Measurements from ENCODE around the gene NADK2.

NADK2 gene

DNA sequence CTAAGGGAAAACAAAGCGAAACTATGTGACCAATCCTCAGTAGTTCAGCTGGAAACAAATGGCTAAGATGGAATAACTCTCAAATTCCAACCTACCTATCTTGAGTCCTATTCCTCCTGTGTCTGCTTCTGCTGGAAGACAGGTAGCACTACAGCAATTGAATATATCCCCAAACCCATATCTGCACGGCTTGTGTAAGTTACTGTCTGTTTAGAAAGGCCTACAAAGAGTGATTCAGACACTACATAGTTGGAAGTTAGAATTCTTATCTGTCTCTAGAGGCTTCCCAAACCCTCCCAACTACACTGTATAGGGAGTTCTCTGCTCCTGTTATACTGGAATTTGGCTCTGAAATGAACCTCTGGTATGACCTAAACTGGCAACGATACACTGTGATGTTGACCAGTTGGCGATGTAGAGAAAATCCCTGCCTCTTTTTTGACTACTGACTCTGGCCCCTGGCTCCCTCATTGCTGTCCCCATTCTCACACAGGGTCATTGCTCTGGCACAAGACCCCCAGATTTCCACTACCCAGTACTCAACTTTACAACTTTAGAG is 22.6 kb upstream of the NADK2 start:
- TF ChIP-seq ZNF561 (tag by site-specific recombination; IDR thresholded peaks at IDR 0.05; ENCODE audit: borderline replicate concordance) (no peak), ZBTB17 (tag by site-specific recombination; IDR thresholded peaks at IDR 0.05) (no peak), ZNF747 (tag by site-specific recombination; IDR thresholded peaks at IDR 0.05) (no peak), ZNF23 (tag by site-specific recombination; IDR thresholded peaks at IDR 0.05; ENCODE audit: borderline replicate concordance) (no peak), ZNF221 (tag by site-specific recombination; IDR thresholded peaks at IDR 0.05; ENCODE audit: borderline replicate concordance) (no peak), WT1 (tag by site-specific recombination; IDR thresholded peaks at IDR 0.05) (no peak), ZNF654 (tag by site-specific recombination; IDR thresholded peaks at IDR 0.05; ENCODE audit: low read depth) (no peak)
- TF ChIP-seq, protein P1, sequence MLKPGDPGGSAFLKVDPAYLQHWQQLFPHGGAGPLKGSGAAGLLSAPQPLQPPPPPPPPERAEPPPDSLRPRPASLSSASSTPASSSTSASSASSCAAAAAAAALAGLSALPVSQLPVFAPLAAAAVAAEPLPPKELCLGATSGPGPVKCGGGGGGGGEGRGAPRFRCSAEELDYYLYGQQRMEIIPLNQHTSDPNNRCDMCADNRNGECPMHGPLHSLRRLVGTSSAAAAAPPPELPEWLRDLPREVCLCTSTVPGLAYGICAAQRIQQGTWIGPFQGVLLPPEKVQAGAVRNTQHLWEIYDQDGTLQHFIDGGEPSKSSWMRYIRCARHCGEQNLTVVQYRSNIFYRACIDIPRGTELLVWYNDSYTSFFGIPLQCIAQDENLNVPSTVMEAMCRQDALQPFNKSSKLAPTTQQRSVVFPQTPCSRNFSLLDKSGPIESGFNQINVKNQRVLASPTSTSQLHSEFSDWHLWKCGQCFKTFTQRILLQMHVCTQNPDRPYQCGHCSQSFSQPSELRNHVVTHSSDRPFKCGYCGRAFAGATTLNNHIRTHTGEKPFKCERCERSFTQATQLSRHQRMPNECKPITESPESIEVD (tag by site-specific recombination; IDR thresholded peaks at IDR 0.05) = no peak
- TF ChIP-seq, protein P2, sequence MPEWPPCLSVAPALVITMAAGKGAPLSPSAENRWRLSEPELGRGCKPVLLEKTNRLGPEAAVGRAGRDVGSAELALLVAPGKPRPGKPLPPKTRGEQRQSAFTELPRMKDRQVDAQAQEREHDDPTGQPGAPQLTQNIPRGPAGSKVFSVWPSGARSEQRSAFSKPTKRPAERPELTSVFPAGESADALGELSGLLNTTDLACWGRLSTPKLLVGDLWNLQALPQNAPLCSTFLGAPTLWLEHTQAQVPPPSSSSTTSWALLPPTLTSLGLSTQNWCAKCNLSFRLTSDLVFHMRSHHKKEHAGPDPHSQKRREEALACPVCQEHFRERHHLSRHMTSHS (tag by site-specific recombination; IDR thresholded peaks at IDR 0.05) = no peak
- no peak overlapping the region for H3K27ac ChIP-seq (ENCODE audit: extremely low read depth, low read depth, low read length)
- H3K36me3 ChIP-seq (ENCODE audit: control insufficient read depth in 2 of 2, insufficient read depth in 1 of 2, low read length in 2 of 2) = no peaks in the 10 kb centered on the region
- H3K4me3 ChIP-seq (ENCODE audit: low read depth, low read length) = no peak overlapping the region
- POLR2A ChIA-PET = no interaction called here
- CTCF ChIA-PET = interaction anchor here (1.0 to 2.8 kb wide), 15 partner anchors 8 to 185 kb away, joined by 3 to 48 read pairs (median 7); partner anchors contain the start of gene RANBP3L
- H3K4me1 ChIP-seq (ENCODE audit: control insufficient read depth, insufficient read depth, low read length) = no peaks in the 10 kb centered on the region
- H3K9me3 ChIP-seq (ENCODE audit: control insufficient read depth, insufficient read depth, low read depth, low read length) = no peaks in the 10 kb centered on the region

GRCh38 chr5:36261186-36261585 is 19.5 kb upstream of the NADK2 start:
- TF ChIP-seq SP2 (tag by site-specific recombination; IDR thresholded peaks at IDR 0.05) (no peak), ZNF248 (tag by site-specific recombination; IDR thresholded peaks at IDR 0.05) (no peak), ZNF302 (tag by site-specific recombination; IDR thresholded peaks at IDR 0.05; ENCODE audit: low read depth) (no peak), GFI1B (tag by site-specific recombination; IDR thresholded peaks at IDR 0.05) (no peak), ZNF600 (tag by site-specific recombination; IDR thresholded peaks at IDR 0.05) (no peak), ZSCAN18 (tag by site-specific recombination; IDR thresholded peaks at IDR 0.05) (no peak)
- TF ChIP-seq, protein P3, sequence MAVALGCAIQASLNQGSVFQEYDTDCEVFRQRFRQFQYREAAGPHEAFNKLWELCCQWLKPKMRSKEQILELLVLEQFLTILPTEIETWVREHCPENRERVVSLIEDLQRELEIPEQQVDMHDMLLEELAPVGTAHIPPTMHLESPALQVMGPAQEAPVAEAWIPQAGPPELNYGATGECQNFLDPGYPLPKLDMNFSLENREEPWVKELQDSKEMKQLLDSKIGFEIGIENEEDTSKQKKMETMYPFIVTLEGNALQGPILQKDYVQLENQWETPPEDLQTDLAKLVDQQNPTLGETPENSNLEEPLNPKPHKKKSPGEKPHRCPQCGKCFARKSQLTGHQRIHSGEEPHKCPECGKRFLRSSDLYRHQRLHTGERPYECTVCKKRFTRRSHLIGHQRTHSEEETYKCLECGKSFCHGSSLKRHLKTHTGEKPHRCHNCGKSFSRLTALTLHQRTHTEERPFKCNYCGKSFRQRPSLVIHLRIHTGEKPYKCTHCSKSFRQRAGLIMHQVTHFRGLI (tag by site-specific recombination; IDR thresholded peaks at IDR 0.05) = no peak
- no peak overlapping the region for H3K4me3 ChIP-seq (ENCODE audit: low read depth, low read length)
- H3K9me3 ChIP-seq (ENCODE audit: control insufficient read depth, insufficient read depth, low read depth, low read length) = no peaks in the 10 kb centered on the region
- POLR2A ChIA-PET = no interaction called here
- H3K27ac ChIP-seq (ENCODE audit: extremely low read depth, low read depth, low read length) = no peak overlapping the region
- H3K36me3 ChIP-seq (ENCODE audit: control insufficient read depth in 2 of 2, insufficient read depth in 1 of 2, low read length in 2 of 2) = no peaks in the 10 kb centered on the region
- CTCF ChIA-PET = interaction anchor here (0.7 to 2.8 kb wide), 4 partner anchors 45 to 989 kb away, joined by 3 to 11 read pairs (median 4); no protein-coding TSS in a partner anchor
- no peaks in the 10 kb centered on the region for H3K4me1 ChIP-seq (ENCODE audit: control insufficient read depth, insufficient read depth, low read length)

- CTCF ChIA-PET = interaction anchor here (0.6 to 3.1 kb wide), 3 partner anchors 10 to 326 kb away, joined by 3 to 14 read pairs (median 3); partner anchors contain the start of gene NADK2
- POLR2A ChIA-PET = no interaction called here
- no peak overlapping the region for H3K4me3 ChIP-seq (ENCODE audit: low read depth, low read length)
- no peak overlapping the region for H3K27ac ChIP-seq (ENCODE audit: extremely low read depth, low read depth, low read length)
- no peaks in the 10 kb centered on the region for H3K9me3 ChIP-seq (ENCODE audit: control insufficient read depth, insufficient read depth, low read depth, low read length)
- H3K4me1 ChIP-seq (ENCODE audit: control insufficient read depth, insufficient read depth, low read length) = 0 out of 2 replicates have a peak, but pooled peaks cover 6% of the 10 kb centered on the region
- no peaks in the 10 kb centered on the region for H3K36me3 ChIP-seq (ENCODE audit: control insufficient read depth in 2 of 2, insufficient read depth in 1 of 2, low read length in 2 of 2)
- no peak for TF ChIP-seq ZNF16 (tag by site-specific recombination; IDR thresholded peaks at IDR 0.05; ENCODE audit: low read depth)
- no peak for TF ChIP-seq ZIC2 (tag by site-specific recombination; IDR thresholded peaks at IDR 0.05)
- no peak for TF ChIP-seq ZNF10 (tag by site-specific recombination; IDR thresholded peaks at IDR 0.05)
- no peak for TF ChIP-seq ATF2 (tag by site-specific recombination; IDR thresholded peaks at IDR 0.05; ENCODE audit: low read depth)
- TF ChIP-seq ZNF121 (tag by site-specific recombination; IDR thresholded peaks at IDR 0.05) = no peak
- TF ChIP-seq WT1 (tag by site-specific recombination; IDR thresholded peaks at IDR 0.05) = no peak
- no peak for TF ChIP-seq ZNF768 (tag by site-specific recombination; IDR thresholded peaks at IDR 0.05)
- no peak for TF ChIP-seq REPIN1 (tag by site-specific recombination; IDR thresholded peaks at IDR 0.05; ENCODE audit: low read depth)
Measured at GRCh38 chr5:36253575-36253974, 11.8 kb upstream of the NADK2 start.
